ENCODE measurements around the gene TSC1.

DNA sequence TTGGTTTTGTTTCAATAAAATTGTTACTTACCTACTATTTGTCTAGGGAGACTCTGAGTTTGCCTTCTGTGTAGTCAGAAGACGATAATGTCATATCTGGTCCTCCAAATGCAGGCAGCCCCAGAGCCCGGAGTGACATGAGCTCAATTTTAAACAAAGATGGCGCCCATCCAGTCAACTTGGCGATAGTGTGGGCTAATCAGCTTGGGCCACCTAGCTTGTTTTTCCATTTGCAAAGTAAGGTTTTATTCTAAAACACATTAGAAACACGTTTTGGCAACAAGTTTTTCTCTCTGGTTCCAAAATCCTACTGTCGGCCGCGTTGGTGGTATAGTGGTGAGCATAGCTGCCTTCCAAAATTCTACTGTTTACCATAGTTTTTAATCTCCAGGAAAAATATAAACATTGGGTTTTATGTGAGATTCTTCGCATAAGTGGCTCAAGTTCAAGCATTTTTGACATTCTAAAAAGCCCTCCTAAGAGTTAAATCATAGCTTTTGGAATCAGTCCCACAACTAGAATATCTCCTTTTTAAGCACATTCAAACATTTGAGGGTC, 13.2 kb downstream of the TSC1 start:
- TF ChIP-seq CTCF (conservative IDR thresholded peaks at IDR 0.05) (no peak), ZFX (IDR thresholded peaks at IDR 0.05) (no peak)
